SK-N-SH treated with all-trans-retinoic acid at 6 μM for 48 hours (cell line): ENCODE measurements around the gene ITGB7.
"Not testable (repeated sequence)": the region's sequence is repeated elsewhere in the genome, so short reads cannot be mapped to it uniquely, and the experiment has no call there.

Source experiments
- ATAC-seq: fragments of 200-7000 bp; cut with Tn5 transposase; 3 replicates; pipeline ENCODE4 v1.9.1; 2020; ENCODE audit warnings: mild to moderate bottlenecking, moderate library complexity
- ARNTL ChIP-seq: fragments of 450-650 bp; formaldehyde crosslinking; IDR thresholded peaks from 2 replicates; pipeline ENCODE4 v1.5.0; 2020; ENCODE audit warnings: low read depth, mild to moderate bottlenecking, moderate library complexity, borderline replicate concordance
- BACH2 ChIP-seq: fragments of 250-450 bp; sonication (Bioruptor Pico); IDR thresholded peaks from 2 replicates; pipeline ENCODE4 v1.9.0; 2021; ENCODE audit warnings: mild to moderate bottlenecking, borderline replicate concordance
- CREB5 ChIP-seq: fragments of 250-450 bp; sonication (Bioruptor Pico); IDR thresholded peaks from 2 replicates; pipeline ENCODE4 v1.5.1; 2020; ENCODE audit warnings: low read depth, mild to moderate bottlenecking, moderate library complexity
- CSDC2 ChIP-seq: fragments of 250-450 bp; sonication (Bioruptor Pico); IDR thresholded peaks from 2 replicates; pipeline ENCODE4 v1.5.0; 2020; ENCODE audit warnings: mild to moderate bottlenecking, moderate library complexity
- CSRNP3 ChIP-seq: fragments of 250-450 bp; sonication (Bioruptor Pico); IDR thresholded peaks from 2 replicates; pipeline ENCODE4 v1.5.1; 2021; ENCODE audit warnings: mild to moderate bottlenecking, moderate library complexity
- ESRRG ChIP-seq: fragments of 250-450 bp; sonication (Bioruptor Pico); IDR thresholded peaks from 2 replicates; pipeline ENCODE4 v1.6.1; 2021; ENCODE audit warnings: mild to moderate bottlenecking
- GLIS3 ChIP-seq: fragments of 250-450 bp; sonication (Bioruptor Pico); IDR thresholded peaks from 2 replicates; pipeline ENCODE4 v1.5.0; 2020; ENCODE audit warnings: mild to moderate bottlenecking, moderate library complexity
- ISL1 ChIP-seq: fragments of 250-450 bp; sonication (Bioruptor Pico); IDR thresholded peaks from 2 replicates; pipeline ENCODE4 v2.1.2; 2022; ENCODE audit warnings: mild to moderate bottlenecking, moderate library complexity
- OSR1 ChIP-seq: fragments of 250-450 bp; sonication (Bioruptor Pico); IDR thresholded peaks from 2 replicates; pipeline ENCODE4 v1.8.0; 2022; ENCODE audit warnings: moderate library complexity, mild to moderate bottlenecking, inconsistent platforms
- POU6F1 ChIP-seq: fragments of 250-450 bp; sonication (Bioruptor Pico); IDR thresholded peaks from 2 replicates; pipeline ENCODE4 v1.8.0; 2021; ENCODE audit warnings: low read depth, mild to moderate bottlenecking, moderate library complexity, borderline replicate concordance
- PPARA ChIP-seq: fragments of 250-450 bp; sonication (Bioruptor Pico); IDR thresholded peaks from 2 replicates; pipeline ENCODE4 v1.5.0; 2020; ENCODE audit warnings: mild to moderate bottlenecking, borderline replicate concordance
- SNAI2 ChIP-seq: fragments of 250-450 bp; sonication (Bioruptor Pico); IDR thresholded peaks from 2 replicates; pipeline ENCODE4 v1.5.0; 2020; ENCODE audit warnings: mild to moderate bottlenecking, moderate library complexity
- TCF4 ChIP-seq: fragments of 250-450 bp; sonication (Bioruptor Pico); IDR thresholded peaks from 2 replicates; pipeline ENCODE4 v1.8.0; 2021; ENCODE audit warnings: mild to moderate bottlenecking, moderate library complexity, borderline replicate concordance
- TOX ChIP-seq: fragments of 250-450 bp; sonication (Bioruptor Pico); IDR thresholded peaks from 2 replicates; pipeline ENCODE4 v1.8.0; 2021; ENCODE audit warnings: mild to moderate bottlenecking, moderate library complexity, borderline replicate concordance
- ZC3H10 ChIP-seq: fragments of 250-450 bp; sonication (Bioruptor Pico); IDR thresholded peaks from 2 replicates; pipeline ENCODE4 v1.5.1; 2021; ENCODE audit warnings: mild to moderate bottlenecking, moderate library complexity
- ZFP3 ChIP-seq: fragments of 250-450 bp; sonication (Bioruptor Pico); IDR thresholded peaks from 2 replicates; pipeline ENCODE4 v1.5.0; 2020; ENCODE audit warnings: mild to moderate bottlenecking, moderate library complexity
- ZFP30 ChIP-seq: fragments of 450-650 bp; formaldehyde crosslinking; IDR thresholded peaks from 2 replicates; pipeline ENCODE4 v1.5.0; 2022; ENCODE audit warnings: mild to moderate bottlenecking, moderate library complexity
- ZNF565 ChIP-seq: fragments of 450-650 bp; formaldehyde crosslinking; conservative IDR thresholded peaks from 2 replicates; pipeline ENCODE4 v1.5.0; 2020; ENCODE audit warnings: low read depth, mild to moderate bottlenecking, moderate library complexity
- ZNF70 ChIP-seq: fragments of 450-650 bp; formaldehyde crosslinking; IDR thresholded peaks from 2 replicates; pipeline ENCODE4 v1.5.0; 2020; ENCODE audit warnings: mild to moderate bottlenecking, moderate library complexity

The ITGB7 gene

GRCh38 chr12:53170215-53170614, 36.8 kb downstream of the ITGB7 start:
- TF ChIP-seq ZFP3 (CRISPR knock-in tag) (no peak), PPARA (CRISPR knock-in tag) (no peak), TOX (CRISPR knock-in tag) (no peak), GLIS3 (CRISPR knock-in tag) (no peak), CSDC2 (CRISPR knock-in tag) (no peak), BACH2 (CRISPR knock-in tag) (no peak), ZNF70 (CRISPR knock-in tag) (no peak)
- TF ChIP-seq, all 23 proteins: peak for 0

GRCh38 chr12:53169644-53170043, 37.4 kb downstream of the ITGB7 start:
- TF ChIP-seq ZNF70 (CRISPR knock-in tag) (no peak), ARNTL (CRISPR knock-in tag) (no peak), CREB5 (CRISPR knock-in tag) (no peak), ZNF565 (no peak), TOX (CRISPR knock-in tag) (no peak), SNAI2 (CRISPR knock-in tag) (no peak)
- TF ChIP-seq, all 23 proteins: peak for 0
- no peak for ATAC-seq

More at GRCh38 chr12:53170215-53170614, 36.8 kb downstream of the ITGB7 start:
- ATAC-seq, result no peak

- TF ChIP-seq POU6F1 (CRISPR knock-in tag) (no peak), OSR1 (CRISPR knock-in tag) (no peak), ZNF565 (no peak), ISL1 (CRISPR knock-in tag) (no peak), ARNTL (CRISPR knock-in tag) (no peak), TCF4 (CRISPR knock-in tag) (no peak), ZFP30 (CRISPR knock-in tag) (no peak), CSRNP3 (CRISPR knock-in tag) (no peak), CREB5 (CRISPR knock-in tag) (no peak), ESRRG (CRISPR knock-in tag) (no peak), SNAI2 (CRISPR knock-in tag) (no peak), ZC3H10 (CRISPR knock-in tag) (no peak), CSDC2 (CRISPR knock-in tag) (no peak), BACH2 (CRISPR knock-in tag) (no peak), ZNF70 (CRISPR knock-in tag) (no peak), GLIS3 (CRISPR knock-in tag) (no peak)
- TF ChIP-seq, all 23 proteins: peak for 0
- no peak for ATAC-seq
These were observed 40.2 kb downstream of the ITGB7 start for GRCh38 chr12:53166837-53167236.

GRCh38 chr12:53163008-53163407, 44.0 kb downstream of the ITGB7 start:
- not testable (repeated sequence) for ATAC-seq

GRCh38 chr12:53161119-53161911, 45.7 kb downstream of the ITGB7 start:
- no peak for ATAC-seq
- TF ChIP-seq TCF4 (CRISPR knock-in tag) (no peak), OSR1 (CRISPR knock-in tag) (no peak), SNAI2 (CRISPR knock-in tag) (no peak), ZFP30 (CRISPR knock-in tag) (no peak), PPARA (CRISPR knock-in tag) (no peak), ZFP3 (CRISPR knock-in tag) (no peak), GLIS3 (CRISPR knock-in tag) (no peak), BACH2 (CRISPR knock-in tag) (no peak), TOX (CRISPR knock-in tag) (no peak), ISL1 (CRISPR knock-in tag) (no peak), ESRRG (CRISPR knock-in tag) (no peak)
- TF ChIP-seq, all 23 proteins: peak for 0
